Sigmoid colon (tissue), 7 donors: ENCODE results near the gene HPCAL1. TPM values are rescaled to one million over a fixed set of nuclear protein-coding genes. Genes with fewer than 3 reads are reported as not detected.

ENCODE experiments used
- DNase-seq: peaks from one replicate; pipeline ENCODE4 v3.0.0-alpha.2; 2019
- H3K27ac ChIP-seq, 4 donors: fragments of 200-600 bp; sonication (generic); one replicate each; pipeline ENCODE4 v1.5.1; 2016 to 2019; ENCODE audit warnings: mild to moderate bottlenecking in 1 of 4
- H3K27me3 ChIP-seq, 3 donors: fragments of 200-600 bp; sonication (generic); one replicate each; pipeline ENCODE4 v1.5.1; 2019; ENCODE audit warnings: mild to moderate bottlenecking in 1 of 3
- H3K36me3 ChIP-seq, 4 donors: fragments of 200-600 bp; sonication (generic); one replicate each; pipeline ENCODE4 v1.5.1; 2016 to 2019
- H3K4me1 ChIP-seq, 4 donors: fragments of 200-600 bp; sonication (generic); one replicate each; pipeline ENCODE4 v1.5.1; 2017 to 2019
- H3K4me3 ChIP-seq, 4 donors: fragments of 200-600 bp; sonication (generic); one replicate each; pipeline ENCODE4 v1.5.1; 2017 to 2019; ENCODE audit warnings: mild to moderate bottlenecking in 2 of 4, moderate library complexity in 1 of 4
- H3K9me3 ChIP-seq, 4 donors: fragments of 200-600 bp in 3 of 4; sonication (generic) in 3 of 4; one replicate each; pipeline versions ENCODE4 v1.5.1 to v1.6.1; 2013 to 2019
- EP300 ChIP-seq, 4 donors: sonication (generic); formaldehyde crosslinking; IDR thresholded peaks; one replicate each; pipeline ENCODE4 v1.6.1; 2017; ENCODE audit warnings: antibody characterized with exemption in 4 of 4
- POLR2A ChIP-seq, 2 donors: fragments of 450-650 bp; IDR thresholded peaks; one replicate each; pipeline ENCODE4 v1.6.1; 2016; ENCODE audit warnings: antibody characterized with exemption in 2 of 2, mild to moderate bottlenecking in 2 of 2, moderate library complexity in 2 of 2
- POLR2AphosphoS5 ChIP-seq, 4 donors: sonication (generic); formaldehyde crosslinking; IDR thresholded peaks; one replicate each; pipeline ENCODE4 v1.6.1; 2017; ENCODE audit warnings: antibody characterized with exemption in 4 of 4
- WGBS, 2 donors: extraction: QIAGEN DNeasy Blood & Tissue Kit; methylation state at CpG; one replicate each; pipeline ENCODE4 v1.1.7; 2013; 5-methylcytosine and 5-hydroxymethylcytosine counted together
- intact Hi-C: fragments of 100-400 bp; cut with DNase I; formaldehyde crosslinking; loops from one replicate; pipeline ENCODE4 v1.15.1; 2023
- polyA plus RNA-seq, 3 donors: library from polyadenylated mRNA; stranded (reverse); fragments of 200-250 nt; gene quantifications; one replicate each; pipeline ENCODE4 v1.2.3, GENCODE V29; 2013
- total RNA-seq, 4 donors: library from RNA; depleted of rRNA; stranded (reverse); fragments of >200 nt; gene quantifications; one replicate each; pipeline ENCODE4 v1.1.0, GENCODE V29; 2016
- TF ChIP-seq, protein P1 (sequence below), 4 experiments: fragments of 450-650 bp in 3 of 4; fragments of 200-600 bp in 1 of 4; IDR thresholded peaks; one replicate each; pipeline ENCODE4 v1.5.1; 2016 to 2019; ENCODE audit warnings: antibody characterized with exemption in 4 of 4, mild to moderate bottlenecking in 3 of 4, moderate library complexity in 2 of 4
- donor health status: healthy with polysubstance abuse.
- donor health status: Bipolar disorder and iron deficiency.
- donor health status: healthy.

HPCAL1 gene
- total and polyA plus RNA-seq, 7 donors = 27.7 to 115 (median 46.0) TPM

DNA sequence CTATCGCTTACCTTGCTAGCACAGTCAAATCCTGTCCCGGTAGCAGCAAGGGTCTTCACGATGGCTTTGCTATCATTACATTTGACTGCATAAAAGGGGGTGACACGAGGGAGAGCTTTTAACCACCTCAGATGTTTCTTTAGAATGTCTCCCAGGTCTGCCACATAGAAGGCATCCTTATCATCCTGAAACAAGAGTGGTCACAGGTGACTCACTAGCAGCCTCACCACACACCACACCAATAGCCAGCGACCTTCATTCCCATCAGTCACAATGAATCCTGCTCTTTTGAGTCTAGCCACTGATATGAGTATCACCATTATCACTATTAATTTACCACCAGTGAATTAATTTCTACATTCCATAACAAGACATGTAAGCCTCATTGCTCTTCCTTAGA, 141.8 kb downstream of the HPCAL1 start:
- intact Hi-C loops = no loop called here
- Histone ChIP-seq H3K27ac (no peak overlapping the region), H3K9me3 (no peaks in the 10 kb centered on the region), H3K4me1 (peaks cover 0 to 41% (median 28%) of the 10 kb centered on the region in 4 donors), H3K4me3 (no peak overlapping the region), H3K36me3 (peaks cover 10 to 57% (median 41%) of the 10 kb centered on the region in 4 donors), H3K27me3 (no peaks in the 10 kb centered on the region)
- no peak for TF ChIP-seq POLR2A (IDR thresholded peaks at IDR 0.05)
- TF ChIP-seq, protein P1, sequence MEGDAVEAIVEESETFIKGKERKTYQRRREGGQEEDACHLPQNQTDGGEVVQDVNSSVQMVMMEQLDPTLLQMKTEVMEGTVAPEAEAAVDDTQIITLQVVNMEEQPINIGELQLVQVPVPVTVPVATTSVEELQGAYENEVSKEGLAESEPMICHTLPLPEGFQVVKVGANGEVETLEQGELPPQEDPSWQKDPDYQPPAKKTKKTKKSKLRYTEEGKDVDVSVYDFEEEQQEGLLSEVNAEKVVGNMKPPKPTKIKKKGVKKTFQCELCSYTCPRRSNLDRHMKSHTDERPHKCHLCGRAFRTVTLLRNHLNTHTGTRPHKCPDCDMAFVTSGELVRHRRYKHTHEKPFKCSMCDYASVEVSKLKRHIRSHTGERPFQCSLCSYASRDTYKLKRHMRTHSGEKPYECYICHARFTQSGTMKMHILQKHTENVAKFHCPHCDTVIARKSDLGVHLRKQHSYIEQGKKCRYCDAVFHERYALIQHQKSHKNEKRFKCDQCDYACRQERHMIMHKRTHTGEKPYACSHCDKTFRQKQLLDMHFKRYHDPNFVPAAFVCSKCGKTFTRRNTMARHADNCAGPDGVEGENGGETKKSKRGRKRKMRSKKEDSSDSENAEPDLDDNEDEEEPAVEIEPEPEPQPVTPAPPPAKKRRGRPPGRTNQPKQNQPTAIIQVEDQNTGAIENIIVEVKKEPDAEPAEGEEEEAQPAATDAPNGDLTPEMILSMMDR (IDR thresholded peaks at IDR 0.05) = no peak
- TF ChIP-seq POLR2AphosphoS5 (IDR thresholded peaks at IDR 0.05) = no peak
- no peak for TF ChIP-seq EP300 (IDR thresholded peaks at IDR 0.05)
- DNase-seq = no peak
- 86 to 87% methylated on average over 5 of the region's 5 CpGs for WGBS, 2 donors

DNA sequence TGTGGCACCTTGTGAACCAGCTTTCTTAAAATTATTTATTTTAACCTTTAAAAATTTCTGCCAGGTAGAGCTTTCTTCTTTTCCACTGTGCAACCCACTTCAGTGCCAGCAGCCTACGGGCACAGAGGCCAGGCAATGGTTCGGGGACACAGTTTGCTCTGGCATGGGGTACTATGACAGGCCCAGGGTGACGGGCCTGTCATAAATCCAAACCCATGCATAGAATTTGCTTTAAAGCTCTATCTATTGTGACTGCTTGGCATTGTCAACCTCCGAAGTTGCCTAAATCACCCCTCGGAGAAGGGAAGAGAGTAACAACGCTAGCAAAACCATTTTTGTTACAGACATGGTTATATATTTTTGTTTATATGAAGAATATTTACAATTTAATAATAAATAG, 143.9 kb downstream of the HPCAL1 start:
- intact Hi-C loops = loop anchor here (5.0 kb wide), 5 partner anchors 39 to 469 kb away; partner anchors contain the start of genes HPCAL1 and PDIA6
- 67 to 76% methylated on average over 6 of the region's 6 CpGs for WGBS, 2 donors
- no peak for TF ChIP-seq POLR2A (IDR thresholded peaks at IDR 0.05)
- no peak for DNase-seq
- Histone ChIP-seq H3K27ac (peak overlapping the region in 3 of 4 donors; percentile 90 to 97 (median 97)), H3K9me3 (no peaks in the 10 kb centered on the region), H3K4me1 (peaks cover 0 to 46% (median 32%) of the 10 kb centered on the region in 4 donors), H3K36me3 (peaks cover 0 to 36% (median 23%) of the 10 kb centered on the region in 4 donors), H3K27me3 (no peaks in the 10 kb centered on the region), H3K4me3 (no peak overlapping the region)

DNA sequence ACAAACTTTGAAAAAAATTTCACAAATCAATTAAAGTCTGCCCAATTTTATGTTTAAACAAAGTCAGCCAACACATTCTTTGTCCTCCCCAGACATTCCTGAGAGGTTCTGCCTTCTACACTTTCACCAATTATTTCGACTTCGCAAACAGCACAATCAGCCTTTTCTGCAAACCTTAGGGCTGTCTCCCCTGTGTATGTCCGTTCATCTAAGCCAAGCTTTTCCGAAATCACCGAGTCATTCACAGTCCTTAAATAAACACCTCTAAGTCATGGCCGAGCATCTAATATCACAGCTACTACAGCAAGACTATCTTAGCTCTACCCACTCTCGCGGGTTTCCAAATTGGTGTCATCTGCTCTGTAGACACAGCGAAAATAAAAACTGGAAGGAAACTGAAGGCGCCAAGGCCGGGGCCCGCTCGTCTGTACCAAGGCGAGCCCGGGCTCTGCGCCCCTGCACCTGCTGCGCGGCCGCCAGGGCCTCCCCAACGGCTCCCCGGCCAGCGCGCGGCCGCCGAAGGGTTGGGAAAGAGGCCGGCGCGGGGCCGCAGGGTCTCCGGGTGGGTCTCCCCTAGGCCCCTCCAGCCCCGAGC, 144.7 kb downstream of the HPCAL1 start:
- Histone ChIP-seq H3K4me1 (peaks cover 0 to 52% (median 34%) of the 10 kb centered on the region in 4 donors), H3K36me3 (peaks cover 0 to 28% (median 16%) of the 10 kb centered on the region in 4 donors), H3K27ac (peak overlapping the region; percentile 90 to 97 (median 96)), H3K4me3 (peak overlapping the region; percentile 40 to 71 (median 64)), H3K9me3 (no peaks in the 10 kb centered on the region), H3K27me3 (no peaks in the 10 kb centered on the region)
- intact Hi-C loops = loop anchor here (5.0 kb wide), 5 partner anchors 40 to 470 kb away; partner anchors contain the start of genes HPCAL1 and PDIA6
- TF ChIP-seq POLR2AphosphoS5 (IDR thresholded peaks at IDR 0.05) (no peak), POLR2A (IDR thresholded peaks at IDR 0.05) (no peak), EP300 (IDR thresholded peaks at IDR 0.05) (no peak)
- TF ChIP-seq, protein P1 (IDR thresholded peaks at IDR 0.05) = no peak
- 1 to 3% methylated on average over 32 of the region's 32 CpGs for WGBS, 2 donors
- DNase-seq = no peak

DNA sequence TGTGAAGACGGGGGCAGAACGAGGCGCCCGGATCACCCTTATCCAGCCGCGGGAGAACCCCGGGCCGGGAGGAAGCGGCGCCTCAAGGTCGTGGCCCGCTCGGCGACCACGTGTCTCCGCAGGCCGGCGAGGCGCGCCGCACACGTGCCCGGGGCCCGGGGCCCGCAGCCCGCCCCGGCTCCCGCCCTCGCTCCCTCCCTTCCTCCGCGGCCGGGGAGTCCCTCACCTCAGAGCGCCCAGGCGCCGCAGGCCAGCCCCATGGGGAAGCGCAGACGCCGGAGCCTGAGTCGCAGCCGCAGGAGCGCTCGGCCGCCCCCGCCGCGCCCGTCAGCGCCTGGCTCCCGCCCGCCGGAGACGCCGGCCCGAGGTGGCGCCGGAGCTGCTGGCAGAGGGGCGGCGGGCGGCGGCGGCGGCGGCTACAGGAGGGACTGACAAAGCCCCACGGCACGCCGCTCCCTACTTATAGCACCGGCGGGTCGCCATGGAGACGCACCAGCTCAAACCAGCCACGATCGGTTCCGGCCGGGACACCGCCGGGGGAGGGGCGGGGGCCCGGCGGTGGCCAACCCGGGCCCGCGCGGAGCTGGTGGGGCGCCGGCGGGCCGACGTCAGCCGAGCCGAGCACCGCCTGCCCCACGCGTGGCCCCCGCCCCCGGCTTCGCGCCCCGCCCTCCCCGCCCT, 145.3 kb downstream of the HPCAL1 start, which contains the start of gene ODC1:
ODC1 (minus strand) TSS at position 433 of the 681 bp plus-strand sequence. CDS start 3,295 bp downstream, outside the sequence.
- intact Hi-C loops = loop anchor here (5.0 kb wide), 5 partner anchors 41 to 471 kb away; partner anchors contain the start of genes HPCAL1 and PDIA6
- peak; percentile 97 for DNase-seq

More for the DNA sequence above, 145.3 kb downstream of the HPCAL1 start, which contains the start of gene ODC1:
- H3K27me3 ChIP-seq = no peaks in the 10 kb centered on the region
- peaks cover 0 to 22% (median 10%) of the 10 kb centered on the region in 4 donors for H3K36me3 ChIP-seq
- TF ChIP-seq, protein P1 (IDR thresholded peaks at IDR 0.05) = no peak
- TF ChIP-seq POLR2AphosphoS5 (IDR thresholded peaks at IDR 0.05) (peak in 1 of 4 donors; percentile 21), EP300 (IDR thresholded peaks at IDR 0.05) (peak in 1 of 4 donors; percentile 66), POLR2A (IDR thresholded peaks at IDR 0.05) (no peak)
- peak within 1 kb of the TSS; percentile 90 to 97 (median 96) for H3K27ac ChIP-seq
- H3K4me3 ChIP-seq = peak within 1 kb of the TSS; percentile 61 to 71 (median 68)
- H3K9me3 ChIP-seq = no peaks in the 10 kb centered on the region
- 0 to 1% methylated on average over 99 of the region's 99 CpGs for WGBS, 2 donors
- H3K4me1 ChIP-seq = peaks cover 0 to 54% (median 35%) of the 10 kb centered on the region in 4 donors
